ENCODE data around the gene COTL1. TPM values are rescaled to one million over a fixed set of nuclear protein-coding genes. Genes with fewer than 3 reads are reported as not detected.
A peak's percentile ranks its signal among the peaks of the same experiment; 100 is the strongest.

Gene COTL1
- total and polyA plus RNA-seq, 9 of the 15 experiments (the other 6 are each of a cell fraction or from before 2014, with no cell fraction given), result 27.7 to 185 (median 72.5) TPM

GRCh38 chr16:84520725-84521496 is 97.0 kb downstream of the COTL1 start:
- H3K79me2 ChIP-seq (ENCODE audit: control insufficient read depth, insufficient read depth, low read length), result no peaks in the 10 kb centered on the region
- no peak overlapping the region; a peak in 1 of 4 replicates for H3K9ac ChIP-seq (ENCODE audit: insufficient read depth in 1 of 2, low read depth in 2 of 2, low read length in 2 of 2)
- in situ Hi-C loops (cut with MboI) (no loop called here), intact Hi-C loops (cut with micrococcal nuclease) (no loop called here)
- ATAC-seq, result no peak
- no peak for DNase-seq (ENCODE audit: extremely low read depth in 1 of 4, low spot score in 3 of 4)
- no peaks in the 10 kb centered on the region for H4K20me1 ChIP-seq (replicated peaks; ENCODE audit: control insufficient read depth, insufficient read depth, low read length)
- H3K9me1 ChIP-seq (ENCODE audit: control insufficient read depth, insufficient read depth, low read length), result no peaks in the 10 kb centered on the region
- H2AFZ ChIP-seq (ENCODE audit: low read depth, low read length), result no peak overlapping the region
- no peaks in the 10 kb centered on the region for H3K9me3 ChIP-seq (replicated peaks; ENCODE audit: control insufficient read depth, insufficient read depth, low read depth, low read length)
- BruUV-seq (replicated peaks), result no TSS peak
- WGBS (ENCODE audit: insufficient coverage, low coverage, missing lambda C conversion rate), result 28% methylated on average over 16 of the region's 17 CpGs
- H3K4me1 ChIP-seq (replicated peaks in 1 of 2; ENCODE audit: control insufficient read depth in 2 of 2, insufficient read depth in 2 of 2, low read length in 2 of 2), result peaks cover 0 to 17% of the 10 kb centered on the region in 2 experiments; a peak in 3 of 5 replicates
- no peak overlapping the region for H3K27ac ChIP-seq (ENCODE audit: extremely low read depth, low read depth, low read length)
- peaks cover 2 to 16% of the 10 kb centered on the region in 2 experiments; a peak in 3 of 5 replicates for H3K27me3 ChIP-seq (ENCODE audit: control insufficient read depth in 2 of 2, insufficient read depth in 2 of 2, low read length in 2 of 2)
- POLR2A ChIA-PET, result interaction anchor here (0.7 to 2.0 kb wide), 4 partner anchors 16 to 404 kb away, joined by 3 to 6 read pairs (median 3); partner anchors contain the start of gene MBTPS1
- no peaks in the 10 kb centered on the region for H3K36me3 ChIP-seq (ENCODE audit: control insufficient read depth, insufficient read depth, low read length)
- FAIRE-seq, result peak; percentile 40
- CTCF ChIA-PET (ENCODE audit: low intra/inter-chr PET ratio), result interaction anchor here (0.7 kb wide), 1 partner anchor 97 kb away, joined by 3 read pairs; the partner anchor contains the start of gene COTL1
- H3K4me3 ChIP-seq, result no peak overlapping the region
- no peak overlapping the region for H3K4me2 ChIP-seq (ENCODE audit: insufficient read depth, low read length)
- no peak for TF ChIP-seq HEY1 (CRISPR knock-in tag; IDR thresholded peaks at IDR 0.05; ENCODE audit: borderline replicate concordance)
- TF ChIP-seq CBX2 (IDR thresholded peaks at IDR 0.05; ENCODE audit: insufficient read depth, low read length, poor library complexity, severe bottlenecking), result no peak
- TF ChIP-seq ZNF274 (IDR thresholded peaks at IDR 0.05; ENCODE audit: borderline replicate concordance, low read depth, low read length), result no peak
- no peak for TF ChIP-seq ZNF609 (CRISPR knock-in tag; IDR thresholded peaks at IDR 0.05; ENCODE audit: borderline replicate concordance)
- TF ChIP-seq HSF4 (CRISPR knock-in tag; IDR thresholded peaks at IDR 0.05; ENCODE audit: borderline replicate concordance), result no peak
- TF ChIP-seq ZNF174 (CRISPR knock-in tag; IDR thresholded peaks at IDR 0.05), result no peak
- TF ChIP-seq NR0B1 (IDR thresholded peaks at IDR 0.05; ENCODE audit: partially characterized antibody), result no peak

Data from K562 (cell line).